Frontal cortex (tissue), 4 donors: ENCODE measurements around the gene IL1R2. TPM values are rescaled to one million over a fixed set of nuclear protein-coding genes. Genes with fewer than 3 reads are reported as not detected.
A peak's percentile ranks its signal among the peaks of the same experiment; 100 is the strongest.

ENCODE experiments used
- DNase-seq, 2 donors: peaks; one replicate each; pipeline ENCODE4 v3.0.0; 2012; ENCODE audit warnings: low spot score in 2 of 2
- FAIRE-seq: peaks from 2 replicates; lab custom pipeline; 2012; peaks lifted over from hg19 to GRCh38; lab: Jason Lieb, UNC
- total RNA-seq: library from RNA; depleted of rRNA; stranded (reverse); fragments of >200 nt; gene quantifications from one replicate; pipeline ENCODE4 v1.2.3, GENCODE V29; 2014
- donor health status: control.
- donor health status: control.
- donor health status: control.

Gene IL1R2
- total RNA-seq, 1 donor from 2014 or later: not detected

GRCh38 chr2:102014041-102014345 is 22.2 kb downstream of the IL1R2 start:
- no peak for FAIRE-seq
- DNase-seq: no peak

GRCh38 chr2:102015399-102015798 is 23.6 kb downstream of the IL1R2 start:
- DNase-seq (no peak), FAIRE-seq (no peak)

GRCh38 chr2:102016399-102016955 is 24.7 kb downstream of the IL1R2 start:
- DNase-seq (no peak), FAIRE-seq (no peak)

- no peak for FAIRE-seq
- no peak for DNase-seq
These were observed 27.2 kb downstream of the IL1R2 start for GRCh38 chr2:102018823-102019445.

- peak; percentile 55 to 73 for DNase-seq
- no peak for FAIRE-seq
These were observed 28.9 kb downstream of the IL1R2 start for GRCh38 chr2:102020596-102021170.

GRCh38 chr2:102021779-102022178 is 30.0 kb downstream of the IL1R2 start:
- FAIRE-seq (no peak), DNase-seq (no peak)

- DNase-seq: no peak
- FAIRE-seq: no peak
These were observed 31.3 kb downstream of the IL1R2 start for GRCh38 chr2:102022884-102023539.

GRCh38 chr2:102024410-102024809 is 32.6 kb downstream of the IL1R2 start:
- FAIRE-seq: no peak

GRCh38 chr2:102025016-102025501 is 33.3 kb downstream of the IL1R2 start:
- no peak for FAIRE-seq
- DNase-seq: no peak

More at GRCh38 chr2:102024410-102024809, 32.6 kb downstream of the IL1R2 start:
- DNase-seq: no peak

GRCh38 chr2:102025583-102026267 is 34.0 kb downstream of the IL1R2 start:
- FAIRE-seq: no peak
- DNase-seq: no peak

- no peak for DNase-seq
- FAIRE-seq: no peak
These were observed 35.5 kb downstream of the IL1R2 start for GRCh38 chr2:102027036-102027980.

GRCh38 chr2:102028470-102028869 is 36.7 kb downstream of the IL1R2 start:
- DNase-seq: no peak
- FAIRE-seq: no peak

GRCh38 chr2:102029405-102029804 is 37.6 kb downstream of the IL1R2 start:
- DNase-seq (no peak), FAIRE-seq (no peak)

GRCh38 chr2:102029952-102030351 is 38.2 kb downstream of the IL1R2 start:
- no peak for DNase-seq
- FAIRE-seq: no peak

- FAIRE-seq (no peak), DNase-seq (no peak)
These were observed 38.7 kb downstream of the IL1R2 start for GRCh38 chr2:102030502-102030854.

GRCh38 chr2:102030855-102031527 is 39.2 kb downstream of the IL1R2 start:
- DNase-seq: no peak
- no peak for FAIRE-seq

GRCh38 chr2:102032368-102033030 is 40.7 kb downstream of the IL1R2 start:
- DNase-seq (no peak), FAIRE-seq (no peak)

GRCh38 chr2:102033031-102033749 is 41.4 kb downstream of the IL1R2 start:
- no peak for DNase-seq
- FAIRE-seq: no peak
